T47D (cell line): Measurements from ENCODE around the gene GABRA5.
"Not testable (repeated sequence)": the region's sequence is repeated elsewhere in the genome, so short reads cannot be mapped to it uniquely, and the experiment has no call there.

Source experiments
- DNase-seq, 2 experiments: peaks; one replicate each; pipeline versions ENCODE4 v3.0.0 to v3.0.0-alpha.2; 2011 to 2012; ENCODE audit warnings: low read depth in 1 of 2, low spot score in 1 of 2
- JUND ChIP-seq: IDR thresholded peaks from 2 replicates; pipeline ENCODE4 v1.6.1; 2012; ENCODE audit warnings: low read depth
- in situ Hi-C: cut with HindIII; loops from 2 replicates; pipeline ENCODE4 v1.10.0; 2016; ENCODE audit warnings: low sequenced_read_pairs, low pct_unique_long_range_greater_than_20kb

GABRA5 gene

GRCh38 chr15:26866298-26867199 is at the start of gene GABRA5:
TSS of gene GABRA5 (plus strand) at chr15:26867062. CDS start at chr15:26869249, 2,187 bp downstream.
- peak in 1 of 2 experiments; percentile 38 for DNase-seq

GRCh38 chr15:26831191-26831590 is 35.7 kb upstream of the GABRA5 start:
- in situ Hi-C loops, DNase-seq: not testable (repeated sequence)

More at GRCh38 chr15:26866298-26867199, at the start of gene GABRA5:
- TF ChIP-seq JUND, result no peak
- in situ Hi-C loops, result no loop called here

- in situ Hi-C loops, result no loop called here
- TF ChIP-seq JUND, result no peak
- DNase-seq, result no peak
Measured at GRCh38 chr15:26831951-26832350, 34.9 kb upstream of the GABRA5 start.

GRCh38 chr15:26838742-26839460 is 28.0 kb upstream of the GABRA5 start:
- DNase-seq, result peak; percentile 28 to 46
- TF ChIP-seq JUND, result no peak
- in situ Hi-C loops, result no loop called here

- no peak for TF ChIP-seq JUND
- in situ Hi-C loops, result no loop called here
Measured at GRCh38 chr15:26841514-26841913, 25.3 kb upstream of the GABRA5 start.

GRCh38 chr15:26841941-26842340 is 24.9 kb upstream of the GABRA5 start:
- DNase-seq, result no peak
- in situ Hi-C loops, result no loop called here
- TF ChIP-seq JUND, result no peak

More at GRCh38 chr15:26841514-26841913, 25.3 kb upstream of the GABRA5 start:
- no peak for DNase-seq

GRCh38 chr15:26842391-26842790 is 24.5 kb upstream of the GABRA5 start:
- DNase-seq, result no peak
- TF ChIP-seq JUND, result no peak
- in situ Hi-C loops, result no loop called here

GRCh38 chr15:26844901-26845300 is 22.0 kb upstream of the GABRA5 start:
- TF ChIP-seq JUND, result no peak
- in situ Hi-C loops, result no loop called here

GRCh38 chr15:26848498-26848897 is 18.4 kb upstream of the GABRA5 start:
- TF ChIP-seq JUND, result no peak
- in situ Hi-C loops, result no loop called here
- DNase-seq, result no peak

More at GRCh38 chr15:26844901-26845300, 22.0 kb upstream of the GABRA5 start:
- no peak for DNase-seq

GRCh38 chr15:26850161-26850560 is 16.7 kb upstream of the GABRA5 start:
- in situ Hi-C loops, result no loop called here

GRCh38 chr15:26852980-26853379 is 13.9 kb upstream of the GABRA5 start:
- in situ Hi-C loops, result no loop called here
- TF ChIP-seq JUND, result no peak
- DNase-seq, result no peak

More at GRCh38 chr15:26850161-26850560, 16.7 kb upstream of the GABRA5 start:
- no peak for TF ChIP-seq JUND
- DNase-seq, result no peak

- in situ Hi-C loops, result no loop called here
- TF ChIP-seq JUND, result no peak
- DNase-seq, result no peak
Measured at GRCh38 chr15:26854435-26854834, 12.4 kb upstream of the GABRA5 start.

GRCh38 chr15:26864664-26865191 is 2.1 kb upstream of the GABRA5 start:
- peak; percentile 65 to 94 for DNase-seq
- no peak for TF ChIP-seq JUND

More at GRCh38 chr15:26864664-26865191, 2.1 kb upstream of the GABRA5 start:
- in situ Hi-C loops, result no loop called here
